Measurements from ENCODE around the gene TIE1. TPM values are rescaled to one million over a fixed set of nuclear protein-coding genes. Genes with fewer than 3 reads are reported as not detected.

The TIE1 gene
- total and polyA plus RNA-seq, 4 experiments from 2014 or later: not detected

DNA sequence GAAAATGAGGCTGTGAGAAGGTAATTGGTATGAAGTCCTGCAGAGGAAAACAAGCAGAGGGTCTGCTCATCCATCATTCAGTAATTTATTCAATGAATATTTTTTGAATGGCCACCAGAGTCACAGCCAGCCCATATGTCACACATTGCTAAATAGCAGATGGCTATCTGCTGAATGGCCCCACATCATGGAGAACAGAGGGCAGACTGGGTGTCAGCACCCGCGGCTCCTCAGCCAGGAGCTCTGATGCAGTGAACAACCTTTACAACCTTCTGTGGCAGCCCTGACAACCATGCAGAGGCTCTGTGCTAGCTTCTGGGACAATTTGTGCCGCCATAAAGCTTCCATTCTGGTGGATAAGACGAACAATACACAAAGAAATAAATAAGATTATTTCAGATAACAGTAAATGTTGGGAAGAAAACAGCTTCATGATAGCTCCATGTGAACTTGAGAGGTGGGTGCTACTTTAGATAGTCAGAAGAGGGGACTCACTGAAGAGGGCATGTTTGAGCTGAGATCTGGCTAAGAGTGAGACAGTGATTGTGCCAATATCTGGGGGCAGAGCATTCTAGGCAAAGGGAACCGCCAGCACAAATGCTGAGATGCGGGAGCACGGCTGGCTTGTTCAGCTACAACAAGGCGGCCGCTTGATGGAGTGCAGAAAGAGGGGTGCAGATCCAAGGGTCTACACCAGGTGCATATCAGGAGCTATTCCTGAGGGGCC lies 12.6 kb upstream of the TIE1 start:
- POLR2A ChIA-PET (ENCODE audit: partially characterized antibody): no interaction called here
- peaks cover 6 to 14% of the 10 kb centered on the region in 2 donors for H3K27me3 Mint-ChIP-seq
- no peaks in the 10 kb centered on the region for H3K9me3 Mint-ChIP-seq
- intact Hi-C loops (cut with micrococcal nuclease): no loop called here
- Histone ChIP-seq H3K4me3 (ENCODE audit: low read length in 2 of 2) (no peak overlapping the region), H3K4me1 (ENCODE audit: insufficient read depth, low read length) (no peaks in the 10 kb centered on the region), H3K27me3 (ENCODE audit: insufficient read depth, low read length) (no peaks in the 10 kb centered on the region), H3K36me3 (ENCODE audit: insufficient read depth, low read length) (no peaks in the 10 kb centered on the region), H3K9me3 (ENCODE audit: control insufficient read depth in 1 of 2, low read length in 2 of 2) (no peaks in the 10 kb centered on the region), H3K27ac (ENCODE audit: low read depth, low read length) (no peak overlapping the region)
- no peak overlapping the region for H3K27ac Mint-ChIP-seq
- no peak overlapping the region for H3K4me3 Mint-ChIP-seq
- H3K36me3 Mint-ChIP-seq: no peaks in the 10 kb centered on the region
- no peak for DNase-seq
- no peaks in the 10 kb centered on the region for H3K4me1 Mint-ChIP-seq
- CTCF ChIA-PET (ENCODE audit: partially characterized antibody): no interaction called here

DNA sequence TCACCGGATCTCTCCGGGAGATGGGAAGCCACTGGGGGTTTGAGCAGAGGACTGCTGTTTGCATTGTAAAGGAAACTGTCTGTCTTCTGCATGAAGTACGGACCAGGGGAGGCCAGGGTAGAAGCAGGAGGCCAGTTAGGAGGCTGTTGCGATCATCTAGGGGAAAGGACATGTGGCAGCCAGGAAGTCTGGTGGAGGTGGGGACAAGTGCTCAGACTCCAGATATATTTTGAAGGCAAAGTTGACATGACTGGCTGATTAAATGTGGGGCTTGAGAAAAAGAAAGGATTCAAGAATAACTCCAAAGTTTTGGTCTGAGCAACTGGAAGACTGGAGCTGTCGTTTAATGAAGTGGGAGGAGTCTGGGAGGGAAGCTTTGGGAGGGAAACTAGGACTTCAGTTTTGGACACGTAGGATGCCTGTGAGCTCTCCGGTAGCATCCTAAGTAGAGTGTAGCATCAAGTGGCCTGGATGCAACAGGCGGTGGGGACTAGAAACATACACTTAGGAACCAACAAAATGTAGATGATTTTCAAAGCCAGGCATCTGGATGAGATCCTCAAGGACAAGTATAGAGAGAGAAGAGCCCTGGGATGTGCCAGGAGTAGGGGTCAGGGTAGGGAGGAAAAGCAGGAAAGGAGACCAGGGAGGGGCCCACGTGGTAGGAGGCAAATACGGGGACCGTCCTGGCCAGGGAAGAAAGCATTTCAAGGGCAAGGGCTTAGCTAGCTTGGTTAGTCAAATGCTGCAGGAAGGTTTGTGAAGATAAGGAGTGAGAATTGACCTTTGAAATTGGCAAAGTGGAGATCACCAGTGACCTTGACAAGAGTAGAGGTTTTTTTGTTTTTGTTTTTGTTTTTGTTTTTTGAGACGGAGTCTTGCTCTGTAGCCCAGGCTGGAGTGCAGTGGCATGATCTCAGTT lies 11.7 kb upstream of the TIE1 start:
- intact Hi-C loops (cut with micrococcal nuclease): no loop called here
- no peaks in the 10 kb centered on the region for H3K9me3 ChIP-seq (ENCODE audit: control insufficient read depth in 1 of 2, low read length in 2 of 2)
- H3K4me3 ChIP-seq (ENCODE audit: low read length in 2 of 2): no peak overlapping the region
- POLR2A ChIA-PET (ENCODE audit: partially characterized antibody): no interaction called here
- Mint-ChIP-seq H3K36me3 (no peaks in the 10 kb centered on the region), H3K27me3 (peaks cover 6 to 12% of the 10 kb centered on the region in 2 donors), H3K9me3 (no peaks in the 10 kb centered on the region), H3K4me1 (no peaks in the 10 kb centered on the region), H3K27ac (no peak overlapping the region), H3K4me3 (no peak overlapping the region)
- no peak for DNase-seq
- no peaks in the 10 kb centered on the region for H3K36me3 ChIP-seq (ENCODE audit: insufficient read depth, low read length)
- H3K4me1 ChIP-seq (ENCODE audit: insufficient read depth, low read length): no peaks in the 10 kb centered on the region
- H3K27me3 ChIP-seq (ENCODE audit: insufficient read depth, low read length): no peaks in the 10 kb centered on the region
- no peak overlapping the region for H3K27ac ChIP-seq (ENCODE audit: low read depth, low read length)
- CTCF ChIA-PET (ENCODE audit: partially characterized antibody): no interaction called here

DNA sequence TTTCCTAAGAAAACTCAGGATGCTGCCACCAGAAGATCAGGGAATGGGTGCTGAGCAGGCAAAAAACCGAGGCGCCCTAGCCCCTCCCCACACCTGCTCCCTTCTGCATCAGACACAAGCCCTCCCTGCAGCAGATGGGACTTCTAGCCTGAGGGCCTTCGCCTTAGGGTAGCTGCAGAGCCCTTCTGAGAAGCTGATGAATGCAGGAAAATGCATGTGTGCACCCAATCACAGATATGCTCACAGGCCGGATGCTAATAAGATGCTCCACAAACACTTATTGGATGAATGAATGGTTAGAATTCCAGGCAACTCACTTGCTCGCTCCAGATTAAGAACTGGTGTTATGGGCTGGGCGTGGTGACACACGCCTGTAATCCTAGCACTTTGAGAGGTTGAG lies 8.6 kb upstream of the TIE1 start:
- Mint-ChIP-seq H3K4me3 (no peak overlapping the region), H3K4me1 (peaks cover 10 to 17% (median 14%) of the 10 kb centered on the region in 4 donors), H3K27me3 (peaks cover 1 to 2% of the 10 kb centered on the region in 2 donors), H3K9me3 (no peaks in the 10 kb centered on the region), H3K36me3 (no peaks in the 10 kb centered on the region), H3K27ac (no peak overlapping the region)
- H3K4me3 ChIP-seq (ENCODE audit: low read length in 2 of 2): no peak overlapping the region
- POLR2A ChIA-PET (ENCODE audit: partially characterized antibody): no interaction called here
- no peaks in the 10 kb centered on the region for H3K36me3 ChIP-seq (ENCODE audit: insufficient read depth, low read length)
- H3K9me3 ChIP-seq (ENCODE audit: control insufficient read depth in 1 of 2, low read length in 2 of 2): no peaks in the 10 kb centered on the region
- CTCF ChIA-PET (ENCODE audit: partially characterized antibody): interaction anchor here (0.7 kb wide), 1 partner anchor 25 kb away, joined by 3 read pairs; no protein-coding TSS in a partner anchor
- no peak for DNase-seq
- peaks cover 15% of the 10 kb centered on the region for H3K4me1 ChIP-seq (ENCODE audit: insufficient read depth, low read length)
- intact Hi-C loops (cut with micrococcal nuclease): no loop called here
- no peak overlapping the region for H3K27ac ChIP-seq (ENCODE audit: low read depth, low read length)
- H3K27me3 ChIP-seq (ENCODE audit: insufficient read depth, low read length): no peaks in the 10 kb centered on the region

DNA sequence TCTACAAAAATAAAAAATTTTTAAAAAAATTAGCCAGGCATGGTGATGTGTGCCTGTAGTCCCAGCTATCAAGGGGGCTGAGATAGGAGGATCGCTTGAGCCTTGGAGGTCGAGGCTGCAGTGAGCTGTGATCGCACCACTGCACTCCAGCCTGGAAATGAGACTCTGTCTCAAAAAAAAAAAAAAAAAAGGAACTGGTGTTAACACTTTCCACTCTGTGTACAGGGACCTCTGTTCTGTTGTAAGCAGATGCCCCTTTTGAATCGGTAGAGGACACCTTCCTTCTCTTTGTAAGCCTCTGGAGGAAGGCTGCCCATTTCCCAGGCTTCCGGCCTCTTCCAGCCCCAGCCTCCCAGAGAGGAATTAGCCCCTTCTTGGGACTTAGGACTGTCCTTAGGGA lies 8.1 kb upstream of the TIE1 start:
- Histone ChIP-seq H3K4me3 (ENCODE audit: low read length in 2 of 2) (no peak overlapping the region), H3K36me3 (ENCODE audit: insufficient read depth, low read length) (no peaks in the 10 kb centered on the region), H3K4me1 (ENCODE audit: insufficient read depth, low read length) (peaks cover 15% of the 10 kb centered on the region), H3K27ac (ENCODE audit: low read depth, low read length) (no peak overlapping the region), H3K27me3 (ENCODE audit: insufficient read depth, low read length) (no peaks in the 10 kb centered on the region), H3K9me3 (ENCODE audit: control insufficient read depth in 1 of 2, low read length in 2 of 2) (no peaks in the 10 kb centered on the region)
- no peaks in the 10 kb centered on the region for H3K9me3 Mint-ChIP-seq
- CTCF ChIA-PET (ENCODE audit: partially characterized antibody): interaction anchor here (0.7 to 1.1 kb wide), 2 partner anchors 24 to 66 kb away, joined by 3 read pairs; no protein-coding TSS in a partner anchor
- intact Hi-C loops (cut with micrococcal nuclease): no loop called here
- no peaks in the 10 kb centered on the region for H3K36me3 Mint-ChIP-seq
- H3K4me1 Mint-ChIP-seq: peaks cover 10 to 17% (median 14%) of the 10 kb centered on the region in 4 donors
- H3K27ac Mint-ChIP-seq: no peak overlapping the region
- POLR2A ChIA-PET (ENCODE audit: partially characterized antibody): no interaction called here
- H3K4me3 Mint-ChIP-seq: no peak overlapping the region
- DNase-seq: no peak
- no peaks in the 10 kb centered on the region for H3K27me3 Mint-ChIP-seq

DNA sequence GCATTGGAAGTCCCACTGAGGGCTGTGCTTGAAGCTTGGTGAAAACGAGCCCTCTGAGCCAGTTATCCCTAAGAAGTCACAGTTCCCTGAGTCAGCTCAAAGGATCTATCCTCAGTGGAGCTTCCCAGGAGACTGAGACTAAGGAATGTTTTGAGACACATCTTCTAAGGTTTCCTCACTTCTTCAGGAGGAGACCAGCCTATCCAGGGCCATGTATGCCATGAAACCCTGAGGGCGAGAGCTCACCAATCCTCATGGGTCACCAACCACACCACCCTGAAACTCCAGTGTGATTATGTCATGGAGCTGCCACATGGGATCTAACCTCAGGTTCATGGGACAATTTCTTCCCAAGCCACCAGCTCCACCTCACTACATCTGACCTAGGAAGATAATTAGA lies 7.6 kb upstream of the TIE1 start:
- no peaks in the 10 kb centered on the region for H3K27me3 Mint-ChIP-seq
- peaks cover 15% of the 10 kb centered on the region for H3K4me1 ChIP-seq (ENCODE audit: insufficient read depth, low read length)
- no peaks in the 10 kb centered on the region for H3K9me3 Mint-ChIP-seq
- POLR2A ChIA-PET (ENCODE audit: partially characterized antibody): no interaction called here
- CTCF ChIA-PET (ENCODE audit: partially characterized antibody): interaction anchor here (1.0 to 1.1 kb wide), 2 partner anchors 66 to 121 kb away, joined by 3 read pairs; no protein-coding TSS in a partner anchor
- H3K36me3 ChIP-seq (ENCODE audit: insufficient read depth, low read length): no peaks in the 10 kb centered on the region
- H3K27me3 ChIP-seq (ENCODE audit: insufficient read depth, low read length): no peaks in the 10 kb centered on the region
- no peaks in the 10 kb centered on the region for H3K36me3 Mint-ChIP-seq
- H3K4me3 Mint-ChIP-seq: no peak overlapping the region
- no peak for DNase-seq
- no peak overlapping the region for H3K4me3 ChIP-seq (ENCODE audit: low read length in 2 of 2)
- peak overlapping the region in 3 of 7 donors; percentile 43 to 64 (median 47) for H3K27ac Mint-ChIP-seq
- no peak overlapping the region for H3K27ac ChIP-seq (ENCODE audit: low read depth, low read length)
- H3K9me3 ChIP-seq (ENCODE audit: control insufficient read depth in 1 of 2, low read length in 2 of 2): no peaks in the 10 kb centered on the region
- intact Hi-C loops (cut with micrococcal nuclease): no loop called here
- peaks cover 10 to 17% (median 14%) of the 10 kb centered on the region in 4 donors for H3K4me1 Mint-ChIP-seq

DNA sequence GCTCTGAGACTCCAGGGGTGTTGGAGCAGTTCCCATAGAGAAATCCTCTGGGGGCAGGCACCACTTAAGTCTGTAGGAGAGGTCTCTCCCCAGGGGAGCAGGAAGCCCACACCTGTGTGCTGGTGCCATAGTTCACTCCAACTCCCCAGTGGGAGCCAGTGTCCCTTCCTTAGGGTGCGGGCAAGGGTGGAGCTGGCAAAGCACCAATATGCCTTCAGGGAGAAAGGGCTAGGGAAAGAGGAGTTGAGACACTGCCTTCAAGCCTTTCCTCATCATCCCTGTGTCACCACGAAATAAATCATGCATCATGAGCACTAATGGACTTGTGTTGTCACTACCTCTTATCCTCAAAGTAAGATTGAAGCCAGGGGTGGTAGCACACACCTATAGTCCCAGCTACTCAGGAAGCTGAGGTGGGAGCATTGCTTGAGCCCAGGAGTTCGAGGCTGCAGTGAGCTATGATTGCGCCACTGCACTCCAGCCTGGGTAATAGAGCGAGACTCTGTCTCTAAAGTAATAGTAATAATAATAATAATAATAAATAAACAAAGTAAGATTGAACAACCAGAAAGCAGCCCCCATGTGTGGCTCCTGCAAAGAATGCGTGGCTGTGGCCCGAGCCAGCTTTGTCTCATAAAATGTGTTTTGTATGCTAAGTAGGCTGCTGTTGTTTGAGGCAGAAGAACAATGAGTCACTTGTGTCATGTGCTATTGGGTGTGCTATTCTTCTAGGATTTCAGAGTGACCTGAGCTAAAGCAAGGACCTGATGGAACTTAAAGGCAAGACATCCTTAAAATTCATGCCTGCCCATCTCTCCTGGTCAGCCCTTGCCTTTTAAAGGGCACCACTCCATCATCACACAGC lies 6.7 kb upstream of the TIE1 start:
- Mint-ChIP-seq H3K4me3 (no peak overlapping the region), H3K9me3 (no peaks in the 10 kb centered on the region), H3K27me3 (no peaks in the 10 kb centered on the region), H3K4me1 (peaks cover 10 to 17% (median 14%) of the 10 kb centered on the region in 4 donors), H3K36me3 (no peaks in the 10 kb centered on the region), H3K27ac (peak overlapping the region in 1 of 7 donors; percentile 59)
- ChIA-PET POLR2A (ENCODE audit: partially characterized antibody) (interaction anchor here (1.2 kb wide), 1 partner anchor 70 kb away, joined by 3 read pairs; no protein-coding TSS in a partner anchor), CTCF (ENCODE audit: partially characterized antibody) (interaction anchor here (1.0 to 1.7 kb wide), 3 partner anchors 67 to 120 kb away, joined by 3 to 5 read pairs (median 3); no protein-coding TSS in a partner anchor)
- intact Hi-C loops (cut with micrococcal nuclease): no loop called here
- Histone ChIP-seq H3K27me3 (ENCODE audit: insufficient read depth, low read length) (no peaks in the 10 kb centered on the region), H3K4me1 (ENCODE audit: insufficient read depth, low read length) (peaks cover 15% of the 10 kb centered on the region), H3K4me3 (ENCODE audit: low read length in 2 of 2) (no peak overlapping the region), H3K36me3 (ENCODE audit: insufficient read depth, low read length) (no peaks in the 10 kb centered on the region), H3K9me3 (ENCODE audit: control insufficient read depth in 1 of 2, low read length in 2 of 2) (no peaks in the 10 kb centered on the region), H3K27ac (ENCODE audit: low read depth, low read length) (no peak overlapping the region)
- DNase-seq: no peak

Data from CD4-positive, alpha-beta memory T cell (primary cell).